H1 (cell line): ENCODE measurements around the gene MT1G. TPM values are rescaled to one million over a fixed set of nuclear protein-coding genes. Genes with fewer than 3 reads are reported as not detected.

ENCODE experiments used
- CTCF ChIA-PET: fragments of 300-600 bp; sonication (Branson Sonifier 250); formaldehyde crosslinking; loops from one replicate; lab custom pipeline; 2021; ENCODE audit not compliant: partially characterized antibody; lab: Charles Lee
- POLR2A ChIA-PET: fragments of 300-600 bp; sonication (Branson Sonifier 250); formaldehyde crosslinking; loops from one replicate; lab custom pipeline; 2021; ENCODE audit warnings: inconsistent platforms; ENCODE audit not compliant: partially characterized antibody; lab: Charles Lee
- DNase-seq, 2 experiments: peaks; one replicate each; pipeline versions ENCODE4 v3.0.0 to v3.0.0-alpha.2; 2010 to 2022; ENCODE audit warnings: low spot score in 2 of 2, low read depth in 1 of 2, mixed read lengths in 1 of 2
- FAIRE-seq: peaks from 2 replicates; lab custom pipeline; 2011; peaks lifted over from hg19 to GRCh38; lab: Jason Lieb, UNC
- H2AFZ ChIP-seq: 2 replicates; pipeline ENCODE4 v1.8.1; 2012; ENCODE audit warnings: low read length, inconsistent platforms
- H2AK5ac ChIP-seq: 2 replicates; pipeline ENCODE4 v1.6.1; 2013; ENCODE audit warnings: low read depth, low read length
- H2BK120ac ChIP-seq: replicated peaks from 2 replicates; pipeline ENCODE3; 2013; ENCODE audit warnings: low read depth, low read length, inconsistent platforms
- H2BK12ac ChIP-seq: 2 replicates; pipeline ENCODE4 v1.6.1; 2013; ENCODE audit warnings: low read depth, low read length
- H2BK15ac ChIP-seq: 2 replicates; pipeline ENCODE4 v1.6.1; 2013; ENCODE audit warnings: low read length
- H2BK20ac ChIP-seq: 2 replicates; pipeline ENCODE4 v1.6.1; 2013; ENCODE audit warnings: low read length
- H2BK5ac ChIP-seq: 2 replicates; pipeline ENCODE4 v1.6.1; 2013; ENCODE audit warnings: low read depth, low read length
- H3K14ac ChIP-seq: 2 replicates; pipeline ENCODE4 v1.6.1; 2013; ENCODE audit warnings: inconsistent platforms; ENCODE audit not compliant: insufficient read length
- H3K18ac ChIP-seq: 2 replicates; pipeline ENCODE4 v1.6.1; 2013; ENCODE audit warnings: low read length; ENCODE audit errors: extremely low read depth
- H3K23ac ChIP-seq: 2 replicates; pipeline ENCODE4 v1.6.1; 2013; ENCODE audit warnings: inconsistent platforms; ENCODE audit not compliant: insufficient read length
- H3K23me2 ChIP-seq: 2 replicates; pipeline ENCODE4 v1.6.1; 2013; ENCODE audit warnings: low read depth, low read length
- H3K27ac ChIP-seq: 2 replicates; pipeline ENCODE4 v1.6.1; 2011; ENCODE audit warnings: low read depth, low read length, inconsistent platforms
- H3K27me3 ChIP-seq, 4 experiments: replicated peaks in 1 of 4; 1 replicate in 1 of 4; 2 replicates in 3 of 4; pipeline versions ENCODE4 v1.6.1 to v1.8.1; 2011 to 2013; ENCODE audit warnings: low read length in 3 of 4, mild to moderate bottlenecking in 3 of 4, inconsistent platforms in 2 of 4, mixed read lengths in 2 of 4, moderate library complexity in 1 of 4; ENCODE audit not compliant: control insufficient read depth in 3 of 4, insufficient read depth in 3 of 4; ENCODE audit errors: extremely low read depth in 1 of 4
- H3K36me3 ChIP-seq, 4 experiments: 2 replicates each; pipeline versions ENCODE4 v1.6.1 to v1.8.1; 2011 to 2013; ENCODE audit warnings: mild to moderate bottlenecking in 4 of 4, low read length in 3 of 4, moderate library complexity in 2 of 4, control low read depth in 1 of 4, inconsistent platforms in 1 of 4; ENCODE audit not compliant: insufficient read depth in 4 of 4, control insufficient read depth in 2 of 4
- H3K4ac ChIP-seq: replicated peaks from 2 replicates; pipeline ENCODE3; 2013; ENCODE audit warnings: low read length, low read depth, mixed read lengths, inconsistent platforms; ENCODE audit not compliant: insufficient read length
- H3K4me1 ChIP-seq, 4 experiments: replicated peaks in 1 of 4; 1 replicate in 1 of 4; 2 replicates in 3 of 4; pipeline versions ENCODE4 v1.6.1 to v1.8.1; 2011 to 2013; ENCODE audit warnings: low read length in 3 of 4, inconsistent platforms in 2 of 4, mixed read lengths in 1 of 4; ENCODE audit not compliant: insufficient read depth in 4 of 4, control insufficient read depth in 3 of 4
- H3K4me2 ChIP-seq, 2 experiments: 2 replicates each; pipeline versions ENCODE4 v1.6.1 to v1.8.1; 2011 to 2013; ENCODE audit warnings: low read depth in 2 of 2, low read length in 2 of 2, control low read depth in 1 of 2, inconsistent platforms in 1 of 2, mild to moderate bottlenecking in 1 of 2; ENCODE audit not compliant: insufficient read depth in 1 of 2
- H3K4me3 ChIP-seq, 4 experiments: fragments of 200-600, 300-600 bp in 1 of 4; sonication (generic), shearing (Covaris generic), sonication (Bioruptor Twin) in 1 of 4; 2 replicates each; pipeline versions ENCODE4 v1.5.1 to v1.8.1; 2011 to 2016; ENCODE audit warnings: low read length in 4 of 4, low read depth in 3 of 4, control low read depth in 2 of 4, inconsistent platforms in 2 of 4, mild to moderate bottlenecking in 2 of 4, mixed read lengths in 1 of 4, moderate library complexity in 1 of 4; ENCODE audit not compliant: insufficient read depth in 2 of 4; ENCODE audit errors: extremely low read depth in 1 of 4
- H3K56ac ChIP-seq: replicated peaks from 2 replicates; pipeline ENCODE3; 2013; ENCODE audit warnings: low read depth, mild to moderate bottlenecking, mixed read lengths, low read length, inconsistent platforms; ENCODE audit not compliant: insufficient read length
- H3K79me1 ChIP-seq: 2 replicates; pipeline ENCODE4 v1.6.1; 2013; ENCODE audit warnings: low read depth, low read length, control low read depth
- H3K79me2 ChIP-seq, 2 experiments: 2 replicates each; pipeline versions ENCODE4 v1.6.1 to v1.8.1; 2012 to 2013; ENCODE audit warnings: low read length in 2 of 2, mild to moderate bottlenecking in 2 of 2, inconsistent platforms in 1 of 2; ENCODE audit not compliant: insufficient read depth in 2 of 2, control insufficient read depth in 1 of 2
- H3K9ac ChIP-seq, 4 experiments: replicated peaks in 1 of 4; 1 replicate in 1 of 4; 2 replicates in 3 of 4; pipeline versions ENCODE4 v1.6.1 to v1.8.1; 2011 to 2013; ENCODE audit warnings: low read depth in 3 of 4, low read length in 3 of 4, control low read depth in 2 of 4, mild to moderate bottlenecking in 2 of 4, moderate library complexity in 2 of 4, inconsistent platforms in 1 of 4; ENCODE audit errors: extremely low read depth in 1 of 4
- H3K9me3 ChIP-seq, 2 experiments: 2 replicates each; pipeline versions ENCODE4 v1.6.1 to v1.8.1; 2012 to 2013; ENCODE audit warnings: mild to moderate bottlenecking in 2 of 2, moderate library complexity in 2 of 2, control low read depth in 1 of 2, inconsistent platforms in 1 of 2, low read depth in 1 of 2, low read length in 1 of 2, mixed read lengths in 1 of 2; ENCODE audit not compliant: insufficient read depth in 2 of 2
- H4K20me1 ChIP-seq, 2 experiments: replicated peaks in 1 of 2; 2 replicates each; pipeline versions ENCODE3 to v1.8.1; 2011 to 2013; ENCODE audit warnings: inconsistent platforms in 2 of 2, low read length in 2 of 2, mild to moderate bottlenecking in 1 of 2; ENCODE audit not compliant: insufficient read depth in 2 of 2, control insufficient read depth in 1 of 2
- H4K5ac ChIP-seq: 2 replicates; pipeline ENCODE4 v1.6.1; 2013; ENCODE audit warnings: low read length, low read depth, mixed read lengths, inconsistent platforms; ENCODE audit not compliant: insufficient read length
- H4K8ac ChIP-seq: 2 replicates; pipeline ENCODE4 v1.8.0; 2013; ENCODE audit warnings: mild to moderate bottlenecking, moderate library complexity, low read length, inconsistent platforms; ENCODE audit not compliant: insufficient read depth; ENCODE audit errors: extremely low read depth
- H4K91ac ChIP-seq: replicated peaks from 2 replicates; pipeline ENCODE3; 2013; ENCODE audit warnings: low read length, mixed read lengths, inconsistent platforms; ENCODE audit not compliant: insufficient read length
- CBX8 ChIP-seq: fragments of 300-800, 300-1000 bp; sonication (generic); IDR thresholded peaks from 2 replicates; pipeline ENCODE4 v1.7.1; 2016; ENCODE audit warnings: low read depth, low read length, borderline replicate concordance
- CTBP2 ChIP-seq: IDR thresholded peaks from 2 replicates; pipeline ENCODE4 v1.7.0; 2011; ENCODE audit warnings: borderline replicate concordance, mild to moderate bottlenecking, moderate library complexity, mixed read lengths, low read length; ENCODE audit not compliant: insufficient read depth, insufficient read length
- CTCF ChIP-seq, 3 experiments: IDR thresholded peaks; 1 replicate in 2 of 3; 2 replicates in 1 of 3; pipeline versions ENCODE4 v1.5.1 to v1.6.1; 2011; ENCODE audit warnings: low read length in 3 of 3, mild to moderate bottlenecking in 3 of 3, inconsistent platforms in 2 of 3, low read depth in 1 of 3, moderate library complexity in 1 of 3; ENCODE audit not compliant: insufficient read depth in 1 of 3; ENCODE audit errors: control extremely low read depth in 1 of 3
- KDM5A ChIP-seq: fragments of 200-600 bp; IDR thresholded peaks from 2 replicates; pipeline ENCODE4 v1.7.1; 2012; ENCODE audit warnings: mild to moderate bottlenecking, low read length, inconsistent platforms, mixed read lengths
- RNF2 ChIP-seq: fragments of 200-900, 300-1000 bp; sonication (generic); IDR thresholded peaks from 2 replicates; pipeline ENCODE4 v1.7.1; 2016; ENCODE audit warnings: borderline replicate concordance, low read depth, mild to moderate bottlenecking, antibody characterized with exemption, low read length; ENCODE audit not compliant: poor library complexity, severe bottlenecking; ENCODE audit errors: missing control alignments
- SUZ12 ChIP-seq: fragments of 200-600 bp; sonication (generic); IDR thresholded peaks from 2 replicates; pipeline ENCODE4 v1.6.1; 2012; ENCODE audit warnings: mild to moderate bottlenecking, inconsistent platforms, low read length, moderate library complexity, mixed read lengths
- WGBS, 2 experiments: shearing (Covaris generic) in 1 of 2; methylation state at CpG; one replicate each; pipeline versions ENCODE4 v1.1.6 to v1.1.7; 2013 to 2015; ENCODE audit warnings: low lambda C conversion rate in 2 of 2, mixed read lengths in 2 of 2, inconsistent platforms in 1 of 2, low coverage in 1 of 2, missing lambda C conversion rate in 1 of 2; ENCODE audit not compliant: insufficient replicate concordance in 2 of 2, insufficient coverage in 1 of 2, insufficient read length in 1 of 2; ENCODE audit errors: extremely low coverage in 1 of 2, missing lambda C conversion rate in 1 of 2; 5-methylcytosine and 5-hydroxymethylcytosine counted together
- polyA plus RNA-seq, 7 experiments: library from polyadenylated mRNA; depleted of rRNA in 3 of 7; stranded (reverse) in 5 of 7; unstranded in 2 of 7; fragments of >200 nt in 5 of 7; fragments of 200-250 nt in 2 of 7; gene quantifications; 1 replicate in 5 of 7; 2 replicates in 1 of 7; 4 replicates in 1 of 7; pipeline versions ENCODE4 v1.2.1 to v1.2.3, GENCODE V29; 2011 to 2013; ENCODE audit warnings: missing spikeins in 2 of 7, mixed read lengths in 2 of 7
- total RNA-seq: library from RNA; stranded (reverse); fragmentation: NEBNext Ultra II Directional; extraction: Animal tissue kit (Norgen Biotek cat#: 25700); gene quantifications from 2 replicates; pipeline ENCODE4 v1.2.1, GENCODE V29; 2021

The MT1G gene
- total and polyA plus RNA-seq, 2 of the 8 experiments (the other 6 are each of a cell fraction or from before 2014, with no cell fraction given): 17.7 to 515 TPM

GRCh38 chr16:56634715-56635440, 33.0 kb downstream of the MT1G start:
- Histone ChIP-seq H2BK12ac (peak overlapping the region; percentile 45; the same call in 1 of the 2 replicates), H3K23ac (no peak overlapping the region), H3K18ac (peak overlapping the region; percentile 13; the same call in 1 of the 2 replicates), H3K9me3 (no peaks in the 10 kb centered on the region), H3K4me3 (peak overlapping the region in 3 of 4 experiments; percentile 17 to 46 (median 19); a peak in 4 of 8 replicates), H2BK15ac (peak overlapping the region; percentile 36; the same call in 1 of the 2 replicates), H2AK5ac (no peak overlapping the region), H4K5ac (no peak overlapping the region), H2AFZ (no peak overlapping the region), H2BK120ac (no peak overlapping the region), H3K4ac (no peak overlapping the region), H3K14ac (no peak overlapping the region), H3K4me1 (peaks cover 3 to 18% (median 7%) of the 10 kb centered on the region in 4 experiments), H3K27ac (no peak overlapping the region), H4K20me1 (peaks cover 14 to 28% of the 10 kb centered on the region in 2 experiments), H3K4me2 (peak overlapping the region; percentile 42 to 63), H2BK5ac (no peak overlapping the region), H4K91ac (no peak overlapping the region), H2BK20ac (peak overlapping the region; percentile 6; the same call in 1 of the 2 replicates), H3K79me1 (no peaks in the 10 kb centered on the region), H4K8ac (no peak overlapping the region), H3K36me3 (no peaks in the 10 kb centered on the region; a peak in 1 of 8 replicates), H3K9ac (no peak overlapping the region), H3K56ac (no peak overlapping the region), H3K79me2 (no peaks in the 10 kb centered on the region), H3K23me2 (peaks cover 9% of the 10 kb centered on the region), H3K27me3 (peaks cover 98 to 100% (median 100%) of the 10 kb centered on the region in 4 experiments)
- POLR2A ChIA-PET: interaction anchor here (0.6 to 4.8 kb wide), 7 partner anchors 9 to 89 kb away, joined by 3 to 32 read pairs (median 5); partner anchors contain the start of genes MT1E and MT1H
- WGBS, 2 experiments: 6% methylated on average over 46 of the region's 47 CpGs; no CpG with 5 or more reads in 1 of the 2 experiments
- DNase-seq (peak in 1 of 2 experiments; percentile 64), FAIRE-seq (no peak)
- CTCF ChIA-PET: interaction anchor here (1.4 to 3.0 kb wide), 3 partner anchors 10 to 31 kb away, joined by 7 to 13 read pairs (median 8); no protein-coding TSS in a partner anchor
- TF ChIP-seq RNF2 (peak; percentile 90), CTBP2 (peak; percentile 18), CBX8 (0 out of 2 replicates have a peak, but pooled peaks have one; percentile 58), CTCF (IDR thresholded peaks at IDR 0.05; ENCODE audit: control extremely low read depth in 1 of 3, insufficient read depth in 1 of 3, low read depth in 1 of 3, low read length in 3 of 3) (no peak), SUZ12 (peak; percentile 97), KDM5A (no peak)
